GM18951 (cell line): ENCODE results near the gene FGF11.

Source experiments
- POLR2A ChIP-seq: IDR thresholded peaks from 4 replicates; pipeline ENCODE4 v1.6.1; 2011; ENCODE audit warnings: mild to moderate bottlenecking; ENCODE audit not compliant: insufficient read length, insufficient read depth; ENCODE audit errors: extremely low read depth
- in situ Hi-C: fragments of 300-500 bp; cut with MboI; formaldehyde crosslinking; loops from one replicate; pipeline ENCODE4 v1.12.0; 2022; ENCODE audit warnings: low sequenced_read_pairs, mixed read lengths, inconsistent platforms; ENCODE audit not compliant: unreplicated experiment

The FGF11 gene

GRCh38 chr17:7440113-7440833, 961 bp downstream of the FGF11 start:
- TF ChIP-seq POLR2A: peak; percentile 29
- in situ Hi-C loops: no loop called here

- in situ Hi-C loops: no loop called here
- TF ChIP-seq POLR2A: no peak
These were observed 1.5 kb downstream of the FGF11 start for GRCh38 chr17:7440834-7441195.

- no peak for TF ChIP-seq POLR2A
- in situ Hi-C loops: no loop called here
These were observed 2.0 kb downstream of the FGF11 start for GRCh38 chr17:7441266-7441665.

GRCh38 chr17:7442142-7442541, 2.8 kb downstream of the FGF11 start:
- TF ChIP-seq POLR2A: no peak
- in situ Hi-C loops: no loop called here

DNA sequence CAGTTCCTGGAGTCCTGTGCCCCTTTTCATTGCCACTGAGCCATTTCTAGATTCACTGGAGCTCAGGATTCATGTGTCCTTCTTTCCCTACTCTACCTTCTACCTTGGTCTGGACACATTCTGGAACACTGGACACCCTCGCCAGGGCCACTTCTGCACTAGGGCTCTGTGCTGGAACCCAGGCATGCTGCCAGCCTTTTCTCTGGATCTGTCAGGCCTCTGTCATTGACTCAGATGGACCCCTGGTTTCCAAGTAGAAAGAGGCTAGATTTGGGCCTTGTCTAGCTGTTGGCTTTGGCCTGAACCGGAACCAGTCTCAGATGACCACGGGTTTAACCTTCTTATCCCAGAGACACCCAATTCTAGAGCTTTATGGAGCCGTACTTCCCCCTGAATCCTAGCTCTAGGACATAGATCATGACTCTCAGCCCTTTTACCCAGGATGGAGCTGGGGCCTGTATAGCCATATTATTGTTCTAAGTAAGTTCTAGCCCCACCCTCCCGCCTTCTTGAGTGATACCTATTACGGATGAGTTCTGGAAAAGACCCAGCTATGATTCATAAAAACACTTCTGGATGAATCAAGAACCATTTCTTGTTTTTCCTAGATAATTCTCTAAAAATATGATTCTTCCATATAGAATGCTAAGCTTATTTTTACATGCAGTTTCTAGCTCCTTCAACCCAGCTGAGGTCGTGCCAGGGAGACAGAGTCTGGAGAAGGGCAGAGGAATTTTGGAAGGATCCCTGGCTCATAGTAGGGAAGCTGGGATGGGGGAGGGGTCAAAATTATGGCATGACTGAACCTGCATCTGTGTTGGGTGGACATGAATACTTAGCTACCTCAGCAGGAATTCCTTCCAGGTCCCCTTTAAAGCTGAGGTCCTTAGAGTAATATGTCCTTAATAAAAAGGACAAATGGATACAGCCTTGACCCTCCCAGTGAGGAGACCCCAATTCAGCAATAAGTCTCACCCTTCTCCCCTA, 4.5 kb downstream of the FGF11 start:
- TF ChIP-seq POLR2A: no peak
- in situ Hi-C loops: no loop called here

DNA sequence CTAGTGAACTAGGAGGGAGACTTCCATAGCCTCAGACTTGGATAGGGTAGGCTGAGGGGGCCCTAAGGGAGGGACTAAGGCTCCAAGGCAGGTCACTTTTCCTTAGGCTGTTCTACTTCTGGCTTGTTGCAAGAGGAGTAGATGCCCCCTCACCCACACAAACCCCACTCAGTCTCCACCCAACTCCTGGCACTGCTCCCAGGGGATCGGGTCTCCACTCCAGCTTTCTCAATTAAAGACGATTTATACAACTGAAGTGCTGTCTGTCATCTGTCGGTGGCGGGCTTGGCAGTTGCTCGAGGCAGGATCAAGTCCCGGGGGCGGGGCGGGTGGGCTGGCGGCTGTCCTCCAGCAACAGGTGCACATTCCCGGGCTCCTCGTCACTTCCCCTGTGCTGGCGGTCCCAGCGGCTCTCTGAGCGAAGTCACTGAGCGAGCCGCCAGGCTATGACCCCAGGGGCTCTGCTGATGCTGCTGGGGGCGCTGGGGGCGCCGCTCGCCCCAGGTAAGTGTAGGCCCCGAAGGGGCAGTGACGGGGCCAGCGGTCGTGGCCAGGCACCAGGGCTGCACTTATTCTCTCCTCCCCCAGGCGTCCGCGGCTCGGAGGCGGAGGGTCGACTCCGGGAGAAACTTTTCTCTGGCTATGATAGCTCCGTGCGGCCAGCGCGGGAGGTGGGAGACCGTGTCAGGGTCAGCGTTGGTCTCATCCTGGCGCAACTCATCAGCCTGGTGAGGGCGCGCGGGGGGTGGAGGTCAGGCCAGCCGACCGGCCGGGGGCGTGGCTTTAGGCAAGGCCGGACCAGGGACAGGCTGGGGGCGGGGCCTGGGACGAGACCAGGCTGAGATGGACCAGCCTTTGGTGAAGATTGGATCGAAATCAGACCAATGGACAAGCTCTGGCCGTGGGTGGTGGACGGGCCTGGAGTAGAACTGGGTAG, 5.6 kb downstream of the FGF11 start, which contains the start of gene CHRNB1:
Gene CHRNB1 (plus strand): TSS at position 380 of the 937 bp plus-strand sequence. CDS start 67 bp downstream, at position 447.
- no peak for TF ChIP-seq POLR2A
- in situ Hi-C loops: no loop called here

GRCh38 chr17:7445619-7445968, 6.3 kb downstream of the FGF11 start:
- TF ChIP-seq POLR2A: no peak
- in situ Hi-C loops: no loop called here

DNA sequence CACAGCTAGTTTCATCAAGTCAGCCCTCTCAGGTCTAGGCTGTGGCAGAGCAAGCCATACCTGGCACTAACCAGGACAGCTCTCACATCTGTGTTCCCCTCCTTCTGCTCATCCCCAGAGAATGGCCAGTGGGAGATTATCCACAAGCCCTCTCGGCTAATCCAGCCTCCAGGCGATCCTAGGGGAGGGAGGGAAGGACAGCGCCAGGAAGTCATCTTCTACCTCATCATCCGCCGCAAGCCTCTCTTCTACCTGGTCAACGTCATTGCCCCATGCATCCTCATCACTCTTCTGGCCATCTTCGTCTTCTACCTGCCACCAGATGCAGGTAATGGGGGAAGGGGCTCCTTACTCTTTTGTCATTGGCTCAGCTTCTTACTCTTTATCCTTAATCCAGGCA, 9.1 kb downstream of the FGF11 start:
- no peak for TF ChIP-seq POLR2A
- in situ Hi-C loops: no loop called here

DNA sequence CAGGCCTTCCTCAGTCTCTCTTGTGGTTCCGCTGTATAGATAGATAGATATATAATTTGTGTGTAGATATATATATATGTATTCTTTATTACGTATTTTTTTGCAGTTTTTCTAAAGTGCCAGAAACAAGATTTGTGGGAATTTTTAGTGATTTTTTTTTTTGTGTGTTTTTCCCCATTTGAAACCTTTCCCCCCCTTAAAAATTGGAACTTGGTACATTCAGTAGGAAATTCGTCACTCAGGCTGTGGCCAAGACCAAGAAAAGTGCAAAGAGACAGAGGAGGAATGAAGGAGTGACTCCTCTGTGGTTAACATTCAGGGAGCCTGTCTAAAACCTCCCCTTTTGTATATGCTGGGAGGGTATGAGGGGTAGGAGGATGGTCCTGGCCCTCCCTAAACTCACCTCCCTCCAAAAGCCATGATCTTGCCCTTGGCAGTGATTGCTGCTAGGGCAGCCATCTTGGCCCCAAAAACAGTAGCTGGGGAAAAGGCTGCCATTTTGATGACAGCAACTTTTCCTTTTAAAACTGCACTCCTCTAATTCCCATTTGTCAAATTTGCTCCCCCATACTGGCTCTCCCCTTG, 20.7 kb downstream of the FGF11 start:
- in situ Hi-C loops: no loop called here

DNA sequence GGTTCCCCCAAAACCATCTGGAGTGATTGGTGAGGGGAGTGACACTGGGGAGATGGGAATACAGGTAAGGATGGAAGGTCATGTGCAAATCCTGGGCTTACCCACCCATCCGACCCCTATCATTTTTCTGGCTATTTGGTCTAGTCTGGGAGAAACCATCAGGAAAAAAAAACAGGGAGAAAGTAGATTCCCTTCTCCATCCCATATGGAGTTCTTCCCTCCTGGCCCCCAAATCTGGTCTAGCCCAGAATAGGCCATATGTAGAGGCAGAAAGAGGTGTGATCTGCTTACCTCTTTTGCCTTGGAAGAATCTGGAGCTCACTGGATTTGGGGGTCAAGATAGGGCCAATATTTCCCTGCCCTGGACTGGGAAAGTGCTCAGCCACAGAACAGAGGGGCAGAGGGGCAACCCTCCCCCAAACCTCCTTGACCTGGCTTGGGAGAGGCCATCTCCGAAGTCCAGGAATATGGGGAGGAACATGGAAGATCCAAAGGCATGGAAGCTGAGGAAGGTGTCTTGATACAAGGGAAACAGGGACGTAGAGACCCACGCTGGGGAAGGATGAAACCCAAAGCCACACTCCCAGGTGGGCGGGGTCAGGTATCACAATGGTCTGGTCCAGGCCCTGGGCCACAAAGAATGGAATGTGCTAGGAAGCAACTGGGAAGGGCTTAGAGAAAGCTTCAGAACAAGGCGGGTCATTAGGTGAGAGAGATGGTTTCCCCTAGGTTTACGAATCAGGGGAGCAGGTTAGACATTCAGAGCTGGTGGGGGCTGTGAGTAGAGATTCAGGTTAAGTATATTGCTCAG, 21.7 kb downstream of the FGF11 start:
- in situ Hi-C loops: no loop called here
- TF ChIP-seq POLR2A: no peak

More for the DNA sequence above, 20.7 kb downstream of the FGF11 start:
- TF ChIP-seq POLR2A: no peak

- TF ChIP-seq POLR2A: no peak
- in situ Hi-C loops: no loop called here
These were observed 23.4 kb downstream of the FGF11 start for GRCh38 chr17:7462474-7463371.
